NCI-H748 (cell line): ENCODE data around the gene GCN1.
"Not testable (repeated sequence)": the region's sequence is repeated elsewhere in the genome, so short reads cannot be mapped to it uniquely, and the experiment has no call there.

Source experiments
- DNase-seq: peaks from one replicate; lab custom pipeline; 2025; ENCODE audit not compliant: unreplicated experiment; lab: John Stamatoyannopoulos, UW

Gene GCN1, protein sequence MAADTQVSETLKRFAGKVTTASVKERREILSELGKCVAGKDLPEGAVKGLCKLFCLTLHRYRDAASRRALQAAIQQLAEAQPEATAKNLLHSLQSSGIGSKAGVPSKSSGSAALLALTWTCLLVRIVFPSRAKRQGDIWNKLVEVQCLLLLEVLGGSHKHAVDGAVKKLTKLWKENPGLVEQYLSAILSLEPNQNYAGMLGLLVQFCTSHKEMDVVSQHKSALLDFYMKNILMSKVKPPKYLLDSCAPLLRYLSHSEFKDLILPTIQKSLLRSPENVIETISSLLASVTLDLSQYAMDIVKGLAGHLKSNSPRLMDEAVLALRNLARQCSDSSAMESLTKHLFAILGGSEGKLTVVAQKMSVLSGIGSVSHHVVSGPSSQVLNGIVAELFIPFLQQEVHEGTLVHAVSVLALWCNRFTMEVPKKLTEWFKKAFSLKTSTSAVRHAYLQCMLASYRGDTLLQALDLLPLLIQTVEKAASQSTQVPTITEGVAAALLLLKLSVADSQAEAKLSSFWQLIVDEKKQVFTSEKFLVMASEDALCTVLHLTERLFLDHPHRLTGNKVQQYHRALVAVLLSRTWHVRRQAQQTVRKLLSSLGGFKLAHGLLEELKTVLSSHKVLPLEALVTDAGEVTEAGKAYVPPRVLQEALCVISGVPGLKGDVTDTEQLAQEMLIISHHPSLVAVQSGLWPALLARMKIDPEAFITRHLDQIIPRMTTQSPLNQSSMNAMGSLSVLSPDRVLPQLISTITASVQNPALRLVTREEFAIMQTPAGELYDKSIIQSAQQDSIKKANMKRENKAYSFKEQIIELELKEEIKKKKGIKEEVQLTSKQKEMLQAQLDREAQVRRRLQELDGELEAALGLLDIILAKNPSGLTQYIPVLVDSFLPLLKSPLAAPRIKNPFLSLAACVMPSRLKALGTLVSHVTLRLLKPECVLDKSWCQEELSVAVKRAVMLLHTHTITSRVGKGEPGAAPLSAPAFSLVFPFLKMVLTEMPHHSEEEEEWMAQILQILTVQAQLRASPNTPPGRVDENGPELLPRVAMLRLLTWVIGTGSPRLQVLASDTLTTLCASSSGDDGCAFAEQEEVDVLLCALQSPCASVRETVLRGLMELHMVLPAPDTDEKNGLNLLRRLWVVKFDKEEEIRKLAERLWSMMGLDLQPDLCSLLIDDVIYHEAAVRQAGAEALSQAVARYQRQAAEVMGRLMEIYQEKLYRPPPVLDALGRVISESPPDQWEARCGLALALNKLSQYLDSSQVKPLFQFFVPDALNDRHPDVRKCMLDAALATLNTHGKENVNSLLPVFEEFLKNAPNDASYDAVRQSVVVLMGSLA (N-terminal part only)

DNA sequence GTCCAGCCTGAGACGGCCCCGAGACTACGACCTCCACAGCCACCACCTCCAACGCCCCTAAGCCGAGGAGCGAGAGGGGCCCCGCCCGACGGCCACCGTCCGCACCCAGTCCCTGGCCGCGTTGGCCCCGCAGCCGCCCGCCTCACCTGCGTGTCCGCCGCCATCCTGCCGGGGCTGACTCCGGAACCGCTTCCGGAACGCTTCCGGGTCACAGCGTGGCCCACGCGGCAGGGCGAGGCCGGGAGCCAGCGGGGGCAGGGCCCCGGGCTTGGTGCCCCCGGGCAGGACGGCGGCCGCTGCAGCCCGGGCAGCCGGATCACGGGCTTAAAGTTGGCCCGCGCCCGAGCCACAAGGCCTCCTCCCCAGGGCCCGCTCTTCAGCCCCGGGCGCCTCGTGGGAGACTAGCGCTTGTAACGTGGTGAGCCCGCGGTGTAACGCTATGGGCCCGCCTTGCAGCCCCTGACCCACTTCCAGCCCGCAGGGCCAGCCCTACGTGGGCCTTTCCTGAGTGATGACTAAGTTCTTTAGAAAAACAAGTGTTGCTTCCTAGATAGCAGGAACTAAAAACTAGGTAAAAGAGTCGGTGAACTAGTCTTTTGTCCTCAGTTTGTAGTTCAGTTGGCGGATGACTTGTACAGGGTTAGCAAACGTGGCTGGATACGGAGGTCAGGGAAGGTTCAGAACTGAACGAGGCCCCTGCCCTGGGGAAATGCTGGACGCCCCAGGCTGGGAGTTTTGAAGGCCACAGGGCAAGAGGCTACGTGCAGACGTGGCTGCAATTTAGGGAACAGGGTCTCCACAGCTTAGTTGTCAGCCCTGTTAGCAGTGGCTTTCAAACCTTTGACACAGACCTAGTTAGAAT lies at the start of gene GCN1:
TSS of gene GCN1 (minus strand) at position 182 of the 862 bp plus-strand sequence. CDS start at position 164, 18 bp downstream.
- peak; percentile 80 for DNase-seq

DNA sequence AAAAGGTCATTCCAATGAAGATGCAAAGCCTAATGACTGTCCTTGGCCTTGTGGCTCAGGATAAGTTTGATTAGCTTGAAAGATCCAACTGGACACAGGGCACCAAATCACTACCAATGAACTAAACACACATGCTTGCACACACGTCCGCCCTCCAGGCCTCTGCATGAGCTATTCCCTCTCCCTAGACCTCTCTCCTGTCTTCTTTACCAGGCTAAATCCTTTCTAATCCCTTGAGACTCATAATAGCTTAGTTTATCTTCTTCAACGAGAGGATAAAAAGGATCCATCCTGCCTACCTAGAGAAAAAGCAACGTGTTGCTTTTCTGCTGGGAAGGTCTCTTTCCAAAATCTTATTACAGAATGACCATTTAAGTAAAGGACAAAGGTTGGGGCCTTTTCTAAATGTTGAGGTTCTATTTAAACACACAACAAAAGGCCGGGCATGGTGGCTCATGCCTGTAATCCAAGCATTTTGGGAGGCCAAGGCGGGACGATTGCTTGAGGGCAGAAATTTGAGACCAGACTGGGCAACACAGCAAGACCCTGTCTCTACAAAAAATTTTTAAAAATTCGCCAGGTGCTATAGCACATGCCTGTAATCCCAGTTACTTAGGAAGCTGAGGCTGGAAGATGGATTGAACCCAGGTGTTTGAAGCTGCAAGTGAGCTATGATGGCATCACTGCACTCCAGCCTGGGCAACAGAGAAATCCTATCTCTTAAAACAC lies 48.6 kb upstream of the GCN1 start:
- no peak for DNase-seq

DNA sequence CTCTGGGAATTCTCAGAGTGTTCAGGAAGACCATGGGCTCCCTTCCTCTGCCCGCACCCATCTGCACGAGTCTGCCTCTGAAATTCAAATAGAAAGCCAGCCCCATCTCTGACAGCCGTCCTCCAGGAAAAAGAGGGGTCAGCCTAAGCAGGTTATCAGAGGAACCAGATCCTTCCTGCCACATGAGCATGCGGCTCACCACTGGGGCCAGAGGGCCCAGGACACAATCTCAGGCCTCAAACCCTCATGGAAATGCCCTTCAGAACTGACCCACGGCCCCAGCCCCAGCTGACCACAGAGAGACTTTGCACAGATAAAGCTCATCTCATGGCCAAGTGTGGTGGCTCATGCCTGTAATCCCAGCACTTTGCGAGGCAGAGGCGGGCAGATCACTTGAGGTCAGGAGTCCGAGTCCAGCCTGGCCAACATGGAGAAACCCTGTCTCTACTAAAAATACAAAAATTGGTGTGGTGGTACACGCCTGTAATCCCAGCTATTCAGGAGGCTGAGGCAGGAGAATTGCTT lies 47.8 kb upstream of the GCN1 start:
- DNase-seq = no peak

DNA sequence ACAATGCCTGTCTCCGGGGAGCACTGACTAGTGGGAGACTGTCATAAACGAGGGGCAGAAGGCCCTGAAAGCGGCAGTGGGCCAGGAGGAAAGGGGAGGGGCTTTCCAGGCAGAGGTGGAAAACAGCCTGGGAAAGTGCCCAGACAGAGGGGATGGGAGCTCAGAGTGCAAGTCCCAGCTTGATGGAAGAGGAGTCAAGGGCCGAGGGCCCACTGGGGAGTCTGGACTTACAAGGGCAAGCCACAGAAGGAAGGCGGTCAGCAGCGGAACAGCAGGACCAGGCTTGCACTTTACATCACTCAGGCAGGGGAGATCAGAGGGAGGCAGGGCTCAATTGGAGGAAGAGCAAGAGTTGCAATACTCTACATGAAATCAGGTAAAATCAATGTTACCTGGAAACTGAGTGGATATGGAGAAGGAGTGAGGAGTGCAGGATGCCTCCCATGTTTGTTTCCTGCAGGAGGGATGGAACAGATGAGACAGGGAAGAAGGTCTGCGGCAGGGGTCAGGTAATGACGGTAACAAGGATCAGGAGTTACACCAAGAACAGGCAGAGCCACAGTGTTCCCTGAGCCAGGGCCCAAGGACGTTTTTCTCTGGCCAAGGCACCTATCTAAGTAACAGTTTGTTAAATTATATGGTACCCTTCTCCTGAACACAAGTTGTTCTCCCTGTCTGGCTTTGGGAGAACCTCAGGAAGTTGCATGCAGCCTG lies 47.2 kb upstream of the GCN1 start:
- DNase-seq = no peak

DNA sequence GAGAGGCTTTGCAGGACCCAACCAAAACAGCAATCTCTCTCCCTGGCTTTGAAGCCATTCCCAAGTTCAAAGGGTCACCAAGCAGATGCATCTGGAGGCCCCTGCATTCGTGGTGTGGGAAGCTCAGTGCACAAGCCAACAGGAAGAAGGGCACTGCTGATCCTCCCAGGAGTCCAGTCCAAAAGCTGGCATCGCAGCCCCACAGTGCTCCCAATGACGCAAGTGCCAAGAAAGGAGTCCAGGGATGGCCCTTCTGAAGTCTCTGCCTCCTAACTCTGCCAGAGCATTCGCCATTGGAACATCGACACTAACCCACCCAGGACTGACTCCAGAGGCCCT lies 45.9 kb upstream of the GCN1 start:
- no peak for DNase-seq

DNA sequence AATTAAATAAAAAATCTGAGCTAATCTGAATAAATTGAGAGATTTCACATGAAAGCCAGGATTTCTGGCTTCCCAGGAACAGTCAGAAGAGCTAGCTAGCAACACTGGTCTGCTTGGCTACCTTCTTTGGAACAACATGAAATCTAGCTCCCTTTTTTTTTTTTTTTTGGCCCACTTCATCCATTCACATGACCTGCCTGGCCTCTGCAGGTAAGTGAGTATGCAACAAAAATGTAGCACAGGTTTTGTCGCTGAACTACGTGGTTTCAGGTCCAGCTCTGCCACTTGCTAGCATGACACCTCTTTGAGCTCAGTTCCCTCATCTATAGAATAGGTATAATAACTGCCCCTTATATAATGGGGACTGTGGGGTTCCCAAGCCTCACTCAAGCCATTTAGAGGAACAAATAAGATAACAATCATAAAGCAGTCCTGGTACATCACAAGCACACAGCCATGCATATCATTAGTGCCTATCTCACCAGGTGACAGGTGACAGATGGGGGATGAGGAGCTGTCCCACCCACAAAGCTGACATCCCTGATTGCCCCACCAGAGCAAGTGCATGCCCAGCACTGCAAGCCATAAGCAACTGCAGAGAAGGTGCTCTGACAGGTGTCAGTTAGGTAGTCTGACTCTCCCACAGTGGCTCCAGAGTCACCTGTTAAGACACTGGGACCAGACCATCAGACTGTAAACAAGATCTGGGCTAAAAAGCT lies 45.4 kb upstream of the GCN1 start:
- no peak for DNase-seq

DNA sequence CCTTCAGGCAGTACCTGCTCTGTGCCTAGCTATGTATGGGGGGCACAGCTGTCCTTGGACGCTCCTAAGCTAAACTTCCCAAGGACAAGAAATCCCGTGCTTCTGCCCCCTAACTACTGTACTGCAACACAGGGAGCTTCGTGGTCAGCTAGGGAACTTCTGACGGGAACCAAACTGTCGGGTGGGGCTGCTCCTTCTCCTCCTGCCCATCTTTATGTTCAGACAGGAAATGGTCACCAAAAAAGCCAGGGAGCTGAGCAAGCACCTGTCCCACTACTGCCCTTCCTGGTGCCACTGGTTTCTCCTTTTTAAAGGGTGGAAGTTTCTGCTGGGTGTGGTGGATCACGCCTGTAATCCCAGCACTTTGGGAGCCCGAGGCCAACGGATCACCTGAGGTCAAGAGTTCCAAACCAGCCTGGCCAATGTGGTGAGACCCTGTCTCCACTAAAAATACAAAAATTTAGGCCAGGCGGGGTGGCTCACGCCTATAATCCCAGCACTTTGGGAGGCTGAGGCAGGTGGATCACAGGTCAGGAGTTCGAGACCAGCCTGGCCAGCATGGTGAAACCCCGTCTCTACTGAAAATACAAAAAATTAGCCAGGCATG lies 44.4 kb upstream of the GCN1 start:
- DNase-seq = no peak

DNA sequence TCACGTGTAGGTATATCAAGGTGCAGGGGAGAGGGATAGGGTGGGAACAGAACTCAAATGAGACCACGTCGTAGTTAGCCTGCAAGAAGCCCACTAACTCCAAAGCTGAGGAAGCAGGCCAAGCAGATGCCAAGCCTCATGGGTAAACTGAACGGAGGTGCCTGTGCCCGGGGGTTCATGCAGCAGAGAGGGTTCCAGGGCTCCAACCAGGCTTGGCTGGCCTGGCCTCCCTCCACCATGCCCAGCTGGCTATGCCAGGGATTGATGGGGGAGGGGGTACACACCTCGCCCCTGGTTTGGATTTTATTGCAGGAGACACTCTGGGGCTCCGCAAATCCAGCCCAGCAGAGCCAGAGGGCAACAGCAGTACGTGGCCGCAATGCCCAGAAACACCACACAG lies 43.7 kb upstream of the GCN1 start:
- no peak for DNase-seq

DNA sequence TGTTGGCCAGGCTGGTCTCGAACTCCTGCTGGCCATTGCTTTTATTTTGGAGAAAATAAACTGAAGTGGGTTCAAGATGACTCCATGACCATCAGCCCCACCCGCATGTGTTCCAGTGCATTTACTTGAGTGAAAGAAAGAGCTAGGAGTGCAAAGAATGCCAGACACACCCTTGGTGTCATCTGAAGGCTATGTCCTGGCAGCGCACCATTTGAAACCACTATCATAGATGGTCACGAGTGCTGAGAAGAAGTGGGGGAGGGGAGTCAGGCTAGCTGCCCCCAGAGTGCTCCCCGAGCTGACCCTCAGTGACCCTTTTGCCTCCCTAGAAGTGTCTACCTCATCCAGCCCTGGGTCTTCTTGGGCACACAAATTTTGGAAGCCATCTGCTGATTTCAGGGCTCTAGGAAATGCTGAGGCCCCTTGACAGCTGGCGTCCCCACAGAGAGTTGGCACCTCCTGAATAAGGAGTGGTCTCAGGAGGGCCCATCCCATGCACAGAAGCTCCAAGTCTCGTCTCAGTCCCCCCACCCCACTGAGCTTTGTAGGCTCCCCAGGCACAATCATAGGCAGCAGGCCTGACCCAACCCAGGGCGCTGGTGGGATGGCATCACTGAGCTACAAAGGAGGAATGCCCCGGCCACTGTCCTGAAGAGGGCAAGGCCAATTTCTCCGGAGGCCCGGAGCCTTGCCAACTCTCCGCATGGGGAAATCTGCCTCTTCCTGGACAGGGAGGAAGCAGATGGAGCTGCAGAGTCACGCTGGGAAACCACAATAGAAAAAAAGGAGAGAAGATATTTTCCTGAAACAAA lies 43.1 kb upstream of the GCN1 start:
- DNase-seq = no peak

DNA sequence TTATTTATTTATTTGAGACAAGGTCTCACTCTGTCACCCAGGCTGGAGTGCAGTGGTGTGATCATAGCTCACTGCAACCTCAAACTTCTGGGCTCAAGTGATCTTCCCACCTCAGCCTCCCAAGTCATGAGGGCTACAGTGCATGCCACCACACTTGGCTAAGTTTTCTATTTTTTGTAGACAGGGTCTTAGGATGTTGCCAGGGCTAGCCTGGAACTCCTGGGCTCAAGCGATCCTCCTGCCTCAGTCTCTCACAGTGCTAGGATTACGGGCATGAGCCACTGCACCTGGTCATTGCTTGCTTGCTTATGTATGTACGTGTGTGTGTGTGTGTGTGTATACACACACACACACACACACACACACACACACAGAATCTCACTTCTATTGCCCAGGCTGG lies 42.3 kb upstream of the GCN1 start:
- DNase-seq = not testable (repeated sequence)

DNA sequence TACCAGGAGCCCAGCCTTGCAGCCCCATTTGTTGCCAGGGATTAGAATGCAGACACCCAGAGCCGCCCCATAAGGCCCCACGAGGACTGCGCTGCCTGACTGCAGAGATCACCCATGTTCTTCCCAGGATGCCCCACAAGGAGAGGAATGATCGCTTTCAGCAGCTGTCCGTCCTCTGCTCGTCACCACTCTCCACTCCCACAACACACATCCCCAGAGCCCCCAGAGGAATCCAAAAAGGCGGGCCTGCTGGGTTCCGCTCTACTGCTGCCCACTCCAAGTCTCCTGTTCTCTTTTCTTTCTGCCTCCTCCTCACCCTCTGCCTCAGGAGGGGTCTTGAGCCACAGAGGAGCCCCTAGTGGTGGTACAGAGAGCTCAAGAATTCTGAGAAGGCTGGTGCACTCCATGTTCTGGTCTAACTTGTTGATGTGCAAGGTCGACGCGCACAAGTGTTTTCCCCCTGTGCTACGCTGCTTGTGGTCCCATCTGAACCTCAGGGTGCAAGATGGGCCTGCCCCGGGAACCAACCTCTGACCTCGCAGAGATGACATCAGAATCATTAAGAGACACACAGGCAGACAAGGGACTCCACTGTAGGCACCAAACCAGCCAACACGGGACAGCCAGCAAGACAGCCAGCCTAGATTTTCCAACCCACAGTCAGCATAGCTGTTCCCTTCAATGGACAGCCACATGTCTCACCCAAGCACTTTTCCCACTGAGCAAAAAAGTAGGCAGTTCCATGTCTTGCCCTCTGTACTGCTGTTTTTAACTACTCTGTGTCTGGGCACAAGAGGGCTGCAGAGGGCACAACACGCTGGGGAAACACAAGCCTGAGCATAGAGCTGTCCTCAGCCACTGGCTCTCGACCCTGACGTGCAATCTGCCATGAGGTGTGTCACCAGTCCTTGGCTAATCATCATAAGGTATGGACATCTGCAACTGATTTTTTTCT lies 41.1 kb upstream of the GCN1 start:
- DNase-seq = no peak

DNA sequence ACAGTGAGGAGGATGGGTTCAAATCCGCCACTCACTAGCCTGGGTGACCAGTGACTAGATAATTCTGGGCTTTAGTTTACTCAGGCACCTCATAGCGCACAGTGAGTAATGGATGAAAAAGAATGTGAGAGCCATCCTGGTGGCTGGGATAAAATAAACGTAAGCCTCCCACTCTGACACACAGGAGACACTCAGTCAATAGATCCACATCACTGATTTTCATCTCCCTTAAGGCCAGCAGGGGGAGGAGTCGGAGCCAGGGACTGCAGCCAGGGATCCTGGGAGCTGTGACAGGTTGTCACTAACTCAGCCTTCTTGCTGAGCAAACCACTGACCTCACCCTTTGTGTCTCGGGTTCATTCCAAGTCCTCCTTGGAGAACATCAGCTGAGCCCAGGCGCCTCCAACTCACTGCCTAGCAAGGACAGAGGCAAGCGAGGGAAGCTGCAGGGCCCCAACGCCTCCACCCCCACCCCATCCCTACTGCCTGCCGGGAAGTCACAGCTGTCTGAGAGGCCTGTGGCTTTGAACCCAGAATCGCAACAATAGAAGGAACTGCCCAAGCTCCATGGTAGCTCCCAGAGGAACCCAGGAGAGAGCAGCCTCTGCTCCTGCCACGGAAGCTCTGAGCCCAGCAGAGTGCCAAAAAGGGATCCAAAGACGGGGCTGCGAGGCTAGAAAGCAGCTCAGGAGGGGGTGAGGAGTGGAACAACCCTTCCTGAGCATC lies 40.3 kb upstream of the GCN1 start:
- no peak for DNase-seq

DNA sequence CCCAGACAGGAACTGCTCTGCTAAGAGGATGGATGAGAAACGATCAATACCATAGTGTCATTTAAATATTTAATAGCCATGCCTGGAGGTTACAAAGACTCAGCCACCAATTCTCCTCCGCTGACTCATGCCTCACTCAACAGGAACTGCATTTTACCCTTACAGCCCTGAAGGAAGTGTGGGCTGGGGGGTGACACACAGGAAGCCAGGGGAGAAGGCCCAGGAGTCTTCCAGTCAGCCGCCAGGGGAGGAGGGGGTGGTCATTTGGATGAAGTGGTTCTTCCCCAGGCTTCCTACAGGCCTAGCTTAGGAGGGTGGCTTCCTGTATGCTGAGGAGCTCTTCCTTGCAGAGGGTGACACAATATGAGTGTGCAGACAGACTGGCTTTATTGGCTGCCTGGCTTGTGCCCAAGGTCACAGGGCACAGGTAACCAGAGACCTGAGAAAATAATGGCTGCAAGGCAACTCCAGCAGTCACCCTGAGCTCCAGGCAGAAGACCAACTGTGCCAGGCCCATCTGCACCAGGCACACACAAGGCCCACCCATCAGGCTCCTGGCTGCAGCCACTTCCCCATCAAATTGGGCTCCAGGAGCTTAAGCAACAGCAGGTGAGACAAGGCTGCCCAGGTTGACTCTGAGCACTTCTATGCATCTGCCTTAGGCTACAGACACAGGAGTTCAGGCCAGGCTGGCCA lies 36.9 kb upstream of the GCN1 start:
- DNase-seq = no peak

DNA sequence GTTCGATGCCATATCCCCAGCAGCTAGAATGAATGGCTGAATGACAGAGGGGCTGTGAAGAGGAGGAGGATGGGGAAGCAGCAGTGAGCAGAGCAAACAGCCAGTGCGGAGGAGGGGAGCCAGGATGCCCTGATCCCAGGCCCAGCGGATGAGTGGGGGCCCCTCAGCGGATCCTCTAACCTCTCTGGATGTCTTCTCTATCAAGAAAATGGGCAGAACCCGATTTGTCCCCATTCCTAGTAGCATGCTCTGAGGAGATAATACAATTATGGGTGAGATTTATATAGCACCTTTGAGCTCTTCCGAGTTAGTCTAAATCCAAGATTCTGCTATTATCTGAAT lies 36.4 kb upstream of the GCN1 start:
- no peak for DNase-seq
